Measurements from ENCODE around the gene ACKR4. TPM values are rescaled to one million over a fixed set of nuclear protein-coding genes. Genes with fewer than 3 reads are reported as not detected.
"Not testable (repeated sequence)": the region's sequence is repeated elsewhere in the genome, so short reads cannot be mapped to it uniquely, and the experiment has no call there.

Gene ACKR4
- total and polyA plus RNA-seq, 7 donors, result 0.11 to 0.64 (median 0.23) TPM; not detected in 1

- H3K4me3 ChIP-seq, result no peak overlapping the region
- peaks cover 0 to 33% of the 10 kb centered on the region in 2 donors for H3K36me3 ChIP-seq (ENCODE audit: insufficient read depth in 1 of 2, low read depth in 1 of 2)
- no peak for TF ChIP-seq CTCF (IDR thresholded peaks at IDR 0.05)
- ATAC-seq (no peak), DNase-seq (no peak)
- H3K9me3 ChIP-seq, result no peaks in the 10 kb centered on the region
- H3K27me3 ChIP-seq (ENCODE audit: insufficient read depth in 3 of 3, low read length in 2 of 3), result no peaks in the 10 kb centered on the region
- H3K4me1 ChIP-seq, result no peaks in the 10 kb centered on the region
- H3K27ac ChIP-seq, result no peak overlapping the region
- intact Hi-C loops (cut with DNase I), result no loop called here
Measured at GRCh38 chr3:132596326-132596725, 744 bp upstream of the ACKR4 start.

GRCh38 chr3:132597660-132598059, 590 bp downstream of the ACKR4 start:
- no peak for ATAC-seq
- peaks cover 0 to 26% of the 10 kb centered on the region in 2 donors for H3K36me3 ChIP-seq (ENCODE audit: insufficient read depth in 1 of 2, low read depth in 1 of 2)
- H3K4me3 ChIP-seq, result peak overlapping the region; percentile 34
- whole genome bisulfite sequencing, 3 donors, result 78 to 89% (median 84%) methylated on average over 2 of the region's 2 CpGs
- no peaks in the 10 kb centered on the region for H3K27me3 ChIP-seq (ENCODE audit: insufficient read depth in 3 of 3, low read length in 2 of 3)
- no peak overlapping the region for H3K27ac ChIP-seq
- DNase-seq, result no peak
- intact Hi-C loops (cut with DNase I), result no loop called here
- TF ChIP-seq CTCF (IDR thresholded peaks at IDR 0.05), result no peak
- no peaks in the 10 kb centered on the region for H3K9me3 ChIP-seq
- no peaks in the 10 kb centered on the region for H3K4me1 ChIP-seq

- peaks cover 0 to 30% of the 10 kb centered on the region in 2 donors for H3K36me3 ChIP-seq (ENCODE audit: insufficient read depth in 1 of 2, low read depth in 1 of 2)
- no peaks in the 10 kb centered on the region for H3K9me3 ChIP-seq
- H3K27me3 ChIP-seq (ENCODE audit: insufficient read depth in 3 of 3, low read length in 2 of 3), result no peaks in the 10 kb centered on the region
- H3K27ac ChIP-seq, result no peak overlapping the region
- H3K4me1 ChIP-seq, result no peaks in the 10 kb centered on the region
- intact Hi-C loops (cut with DNase I), result no loop called here
- TF ChIP-seq CTCF (IDR thresholded peaks at IDR 0.05), result no peak
- ATAC-seq (no peak), DNase-seq (no peak)
- no peak overlapping the region for H3K4me3 ChIP-seq
- 81 to 96% (median 90%) methylated on average over 3 of the region's 3 CpGs for WGBS, 3 donors
Measured at GRCh38 chr3:132598181-132598580, 1.1 kb downstream of the ACKR4 start.

- DNase-seq; H3K27ac ChIP-seq; intact Hi-C loops (cut with DNase I); H3K9me3 ChIP-seq; H3K4me1 ChIP-seq; ATAC-seq; H3K27me3 ChIP-seq (ENCODE audit: insufficient read depth in 3 of 3, low read length in 2 of 3); H3K4me3 ChIP-seq: not testable (repeated sequence)
- peaks cover 0 to 50% of the 10 kb centered on the region in 2 donors for H3K36me3 ChIP-seq (ENCODE audit: insufficient read depth in 1 of 2, low read depth in 1 of 2)
- WGBS, 3 donors, result no CpG with 5 or more reads among the region's 1 CpG
Measured at GRCh38 chr3:132600614-132601013, 3.5 kb downstream of the ACKR4 start.

- no peak for TF ChIP-seq CTCF (IDR thresholded peaks at IDR 0.05)
- H3K27me3 ChIP-seq (ENCODE audit: insufficient read depth in 3 of 3, low read length in 2 of 3), result no peaks in the 10 kb centered on the region
- ATAC-seq (no peak), DNase-seq (no peak)
- H3K9me3 ChIP-seq, result no peaks in the 10 kb centered on the region
- H3K4me1 ChIP-seq, result no peaks in the 10 kb centered on the region
- H3K27ac ChIP-seq, result no peak overlapping the region
- peaks cover 0 to 30% of the 10 kb centered on the region in 2 donors for H3K36me3 ChIP-seq (ENCODE audit: insufficient read depth in 1 of 2, low read depth in 1 of 2)
- intact Hi-C loops (cut with DNase I), result no loop called here
- H3K4me3 ChIP-seq, result no peak overlapping the region
- 82 to 94% (median 90%) methylated on average over 2 of the region's 2 CpGs for WGBS, 3 donors
Measured at GRCh38 chr3:132605374-132605792, 8.3 kb downstream of the ACKR4 start.

Measured in psoas muscle (tissue), 8 donors.